MCF 10A (cell line): Measurements from ENCODE around the gene NCOA7. TPM values are rescaled to one million over a fixed set of nuclear protein-coding genes. Genes with fewer than 3 reads are reported as not detected.
"Not testable (repeated sequence)": the region's sequence is repeated elsewhere in the genome, so short reads cannot be mapped to it uniquely, and the experiment has no call there.

Experiments used
- BruUV-seq: library from RNA; stranded (reverse); fragments of 400-500 nt; replicated peaks from 2 replicates; lab custom pipeline; 2021; lab: Mats Ljungman, UMichigan
- CTCF ChIA-PET: fragments of 300-600 bp; sonication (Branson Sonifier 250); formaldehyde crosslinking; extraction: SDS; loops from one replicate; lab custom pipeline; 2021; ENCODE audit warnings: antibody characterized with exemption, inconsistent platforms; lab: Yijun Ruan, JAX
- POLR2A ChIA-PET: fragments of 300-600, 350-650 bp; sonication (Branson Sonifier 250); formaldehyde crosslinking; extraction: SDS; loops from one replicate; lab custom pipeline; 2020; ENCODE audit warnings: antibody characterized with exemption, inconsistent platforms; lab: Yijun Ruan, JAX
- DNase-seq: peaks from one replicate; pipeline ENCODE4 v3.0.0-alpha.2; 2018; ENCODE audit not compliant: unreplicated experiment
- H3K27ac Mint-ChIP-seq: one replicate; pipeline ENCODE4 v1.8.0; 2022; ENCODE audit warnings: mild to moderate bottlenecking, low read depth, mixed read lengths; ENCODE audit not compliant: unreplicated experiment
- H3K27me3 Mint-ChIP-seq: one replicate; pipeline ENCODE4 v1.8.0; 2022; ENCODE audit warnings: mixed read lengths; ENCODE audit not compliant: insufficient read depth, unreplicated experiment
- H3K36me3 Mint-ChIP-seq: one replicate; pipeline ENCODE4 v1.8.0; 2022; ENCODE audit warnings: mild to moderate bottlenecking, moderate library complexity, mixed read lengths; ENCODE audit not compliant: insufficient read depth, unreplicated experiment
- H3K4me1 Mint-ChIP-seq: one replicate; pipeline ENCODE4 v1.8.0; 2022; ENCODE audit warnings: mixed read lengths; ENCODE audit not compliant: insufficient read depth, unreplicated experiment
- H3K4me3 Mint-ChIP-seq: one replicate; pipeline ENCODE4 v1.8.0; 2022; ENCODE audit warnings: mild to moderate bottlenecking, moderate library complexity, mixed read lengths; ENCODE audit not compliant: unreplicated experiment
- H3K9me3 Mint-ChIP-seq: one replicate; pipeline ENCODE4 v1.8.0; 2022; ENCODE audit warnings: mixed read lengths; ENCODE audit not compliant: unreplicated experiment
- CTCF ChIP-seq: fragments of 200-600 bp; IDR thresholded peaks from one replicate; pipeline ENCODE4 v1.8.0; 2022; ENCODE audit warnings: antibody characterized with exemption, mild to moderate bottlenecking; ENCODE audit not compliant: unreplicated experiment
- intact Hi-C: fragments of 100-400 bp; cut with micrococcal nuclease; formaldehyde crosslinking; loops from 2 replicates; pipeline ENCODE4 v1.14.1; 2022
- total RNA-seq: library from RNA; stranded (reverse); gene quantifications from 2 replicates; pipeline ENCODE4 v1.2.3, GENCODE V29; 2022

Gene NCOA7
- total RNA-seq, 1 experiment from 2014 or later, result 52.3 TPM

GRCh38 chr6:125842091-125842626 lies 51.4 kb downstream of the NCOA7 start:
- POLR2A ChIA-PET, result interaction anchor here (1.5 kb wide), 2 partner anchors 7 to 21 kb away, joined by 3 read pairs; no protein-coding TSS in a partner anchor
- no peak overlapping the region for H3K4me3 Mint-ChIP-seq
- peaks cover 13% of the 10 kb centered on the region for H3K36me3 Mint-ChIP-seq
- peaks cover 9% of the 10 kb centered on the region for H3K4me1 Mint-ChIP-seq
- CTCF ChIA-PET, result interaction anchor here (0.6 to 1.5 kb wide), 3 partner anchors 15 to 132 kb away, joined by 4 to 12 read pairs (median 5); no protein-coding TSS in a partner anchor
- no peak for TF ChIP-seq CTCF
- BruUV-seq, result no TSS peak
- no peaks in the 10 kb centered on the region for H3K27me3 Mint-ChIP-seq
- no peak for DNase-seq
- H3K9me3 Mint-ChIP-seq, result no peaks in the 10 kb centered on the region
- intact Hi-C loops, result no loop called here
- H3K27ac Mint-ChIP-seq, result no peak overlapping the region

GRCh38 chr6:125843593-125843992 lies 52.8 kb downstream of the NCOA7 start:
- peaks cover 13% of the 10 kb centered on the region for H3K36me3 Mint-ChIP-seq
- H3K9me3 Mint-ChIP-seq, result no peaks in the 10 kb centered on the region
- intact Hi-C loops, result no loop called here
- no peaks in the 10 kb centered on the region for H3K27me3 Mint-ChIP-seq
- no peak overlapping the region for H3K4me3 Mint-ChIP-seq
- no peak overlapping the region for H3K27ac Mint-ChIP-seq
- ChIA-PET POLR2A (interaction anchor here (1.1 to 1.5 kb wide), 2 partner anchors 9 to 10 kb away, joined by 3 read pairs; no protein-coding TSS in a partner anchor), CTCF (interaction anchor here (0.9 to 1.5 kb wide), 2 partner anchors 9 to 14 kb away, joined by 3 to 12 read pairs; no protein-coding TSS in a partner anchor)
- no peak for TF ChIP-seq CTCF
- no peak for DNase-seq
- BruUV-seq, result no TSS peak
- no peaks in the 10 kb centered on the region for H3K4me1 Mint-ChIP-seq

GRCh38 chr6:125844989-125845388 lies 54.2 kb downstream of the NCOA7 start:
- H3K9me3 Mint-ChIP-seq, result no peaks in the 10 kb centered on the region
- POLR2A ChIA-PET, result interaction anchor here (0.7 to 2.0 kb wide), 7 partner anchors 9 to 112 kb away, joined by 3 to 21 read pairs (median 4); partner anchors contain the start of genes HINT3 and NCOA7
- no peak for TF ChIP-seq CTCF
- no TSS peak for BruUV-seq
- CTCF ChIA-PET, result interaction anchor here (0.6 to 2.2 kb wide), 9 partner anchors 8 to 1338 kb away, joined by 3 to 18 read pairs (median 4); no protein-coding TSS in a partner anchor
- H3K27me3 Mint-ChIP-seq, result no peaks in the 10 kb centered on the region
- no peaks in the 10 kb centered on the region for H3K4me1 Mint-ChIP-seq
- no peak overlapping the region for H3K4me3 Mint-ChIP-seq
- no peak for DNase-seq
- H3K27ac Mint-ChIP-seq, result no peak overlapping the region
- intact Hi-C loops, result no loop called here
- H3K36me3 Mint-ChIP-seq, result peaks cover 13% of the 10 kb centered on the region

GRCh38 chr6:125846292-125847024 lies 55.7 kb downstream of the NCOA7 start:
- Mint-ChIP-seq H3K4me1 (no peaks in the 10 kb centered on the region), H3K27me3 (no peaks in the 10 kb centered on the region), H3K4me3 (no peak overlapping the region), H3K9me3 (no peaks in the 10 kb centered on the region), H3K36me3 (peaks cover 13% of the 10 kb centered on the region), H3K27ac (no peak overlapping the region)
- intact Hi-C loops, result no loop called here
- no peak for TF ChIP-seq CTCF
- POLR2A ChIA-PET, result interaction anchor here (0.9 to 2.0 kb wide), 5 partner anchors 22 to 65 kb away, joined by 4 to 21 read pairs (median 4); partner anchors contain the start of gene NCOA7
- CTCF ChIA-PET, result interaction anchor here (0.7 to 2.2 kb wide), 5 partner anchors 11 to 110 kb away, joined by 3 to 18 read pairs (median 7); partner anchors contain the start of gene HINT3
- DNase-seq, result no peak
- BruUV-seq, result no TSS peak

GRCh38 chr6:125848286-125848685 lies 57.5 kb downstream of the NCOA7 start:
- intact Hi-C loops, DNase-seq, H3K27ac Mint-ChIP-seq, H3K27me3 Mint-ChIP-seq, BruUV-seq, H3K4me1 Mint-ChIP-seq, H3K4me3 Mint-ChIP-seq, H3K9me3 Mint-ChIP-seq: not testable (repeated sequence)
- ChIA-PET POLR2A (interaction anchor here (1.0 kb wide), 1 partner anchor 56 kb away, joined by 5 read pairs; no protein-coding TSS in a partner anchor), CTCF (interaction anchor here (0.9 to 3.8 kb wide), 3 partner anchors 10 to 105 kb away, joined by 5 to 19 read pairs (median 7); no protein-coding TSS in a partner anchor)
- peaks cover 19% of the 10 kb centered on the region for H3K36me3 Mint-ChIP-seq
